ENCODE data around the gene NDST3. TPM values are rescaled to one million over a fixed set of nuclear protein-coding genes. Genes with fewer than 3 reads are reported as not detected.

The NDST3 gene
- total and polyA plus RNA-seq, 3 experiments from 2014 or later, result not detected

- H3K4me3 ChIP-seq (ENCODE audit: low read length), result no peak overlapping the region
- Mint-ChIP-seq H3K4me1 (no peaks in the 10 kb centered on the region), H3K27me3 (no peaks in the 10 kb centered on the region), H3K36me3 (no peaks in the 10 kb centered on the region), H3K4me3 (no peak overlapping the region), H3K9me3 (peaks cover 0 to 7% (median 0%) of the 10 kb centered on the region in 5 donors), H3K27ac (no peak overlapping the region)
- no peaks in the 10 kb centered on the region for H3K4me1 ChIP-seq (ENCODE audit: insufficient read depth, low read length)
- POLR2A ChIA-PET, result no interaction called here
- no peak for DNase-seq
- no peaks in the 10 kb centered on the region for H3K9me3 ChIP-seq (ENCODE audit: low read length)
- H3K27me3 ChIP-seq (ENCODE audit: insufficient read depth, low read length, poor library complexity, severe bottlenecking), result no peaks in the 10 kb centered on the region
- no peak overlapping the region for H3K27ac ChIP-seq (ENCODE audit: low read depth, low read length)
- CTCF ChIA-PET, result no interaction called here
- H3K36me3 ChIP-seq (ENCODE audit: insufficient read depth, low read length), result no peaks in the 10 kb centered on the region
Measured at GRCh38 chr4:118171381-118171780, 137.1 kb downstream of the NDST3 start.

- ChIA-PET CTCF (no interaction called here), POLR2A (no interaction called here)
- Mint-ChIP-seq H3K36me3 (no peaks in the 10 kb centered on the region), H3K27ac (no peak overlapping the region), H3K4me3 (no peak overlapping the region), H3K4me1 (no peaks in the 10 kb centered on the region), H3K27me3 (no peaks in the 10 kb centered on the region), H3K9me3 (no peaks in the 10 kb centered on the region)
- H3K4me3 ChIP-seq (ENCODE audit: low read length), result no peak overlapping the region
- no peaks in the 10 kb centered on the region for H3K27me3 ChIP-seq (ENCODE audit: insufficient read depth, low read length, poor library complexity, severe bottlenecking)
- no peaks in the 10 kb centered on the region for H3K36me3 ChIP-seq (ENCODE audit: insufficient read depth, low read length)
- H3K27ac ChIP-seq (ENCODE audit: low read depth, low read length), result no peak overlapping the region
- no peaks in the 10 kb centered on the region for H3K9me3 ChIP-seq (ENCODE audit: low read length)
- no peaks in the 10 kb centered on the region for H3K4me1 ChIP-seq (ENCODE audit: insufficient read depth, low read length)
- no peak for DNase-seq
Measured at GRCh38 chr4:118173126-118173525, 138.8 kb downstream of the NDST3 start.

- no peak overlapping the region for H3K4me3 Mint-ChIP-seq
- H3K4me3 ChIP-seq (ENCODE audit: low read length), result no peak overlapping the region
- H3K27ac ChIP-seq (ENCODE audit: low read depth, low read length), result no peak overlapping the region
- H3K9me3 ChIP-seq (ENCODE audit: low read length), result no peaks in the 10 kb centered on the region
- no peaks in the 10 kb centered on the region for H3K4me1 Mint-ChIP-seq
- H3K36me3 ChIP-seq (ENCODE audit: insufficient read depth, low read length), result no peaks in the 10 kb centered on the region
- H3K27me3 ChIP-seq (ENCODE audit: insufficient read depth, low read length, poor library complexity, severe bottlenecking), result no peaks in the 10 kb centered on the region
- H3K9me3 Mint-ChIP-seq, result no peaks in the 10 kb centered on the region
- POLR2A ChIA-PET, result no interaction called here
- peak in 1 of 5 donors; percentile 1 for DNase-seq
- no peaks in the 10 kb centered on the region for H3K4me1 ChIP-seq (ENCODE audit: insufficient read depth, low read length)
- CTCF ChIA-PET, result no interaction called here
- no peaks in the 10 kb centered on the region for H3K27me3 Mint-ChIP-seq
- no peaks in the 10 kb centered on the region for H3K36me3 Mint-ChIP-seq
- no peak overlapping the region for H3K27ac Mint-ChIP-seq
Measured at GRCh38 chr4:118173956-118174725, 139.9 kb downstream of the NDST3 start.

- no peaks in the 10 kb centered on the region for H3K27me3 ChIP-seq (ENCODE audit: insufficient read depth, low read length, poor library complexity, severe bottlenecking)
- POLR2A ChIA-PET, result no interaction called here
Measured at GRCh38 chr4:118175506-118175905, 141.2 kb downstream of the NDST3 start.

GRCh38 chr4:118177126-118177525 is 142.8 kb downstream of the NDST3 start:
- Histone ChIP-seq H3K36me3 (ENCODE audit: insufficient read depth, low read length) (no peaks in the 10 kb centered on the region), H3K4me1 (ENCODE audit: insufficient read depth, low read length) (no peaks in the 10 kb centered on the region), H3K9me3 (ENCODE audit: low read length) (no peaks in the 10 kb centered on the region), H3K27me3 (ENCODE audit: insufficient read depth, low read length, poor library complexity, severe bottlenecking) (no peaks in the 10 kb centered on the region), H3K4me3 (ENCODE audit: low read length) (no peak overlapping the region), H3K27ac (ENCODE audit: low read depth, low read length) (no peak overlapping the region)
- H3K27me3 Mint-ChIP-seq, result no peaks in the 10 kb centered on the region
- no peak for DNase-seq
- H3K4me3 Mint-ChIP-seq, result no peak overlapping the region
- H3K9me3 Mint-ChIP-seq, result peaks cover 0 to 2% (median 0%) of the 10 kb centered on the region in 5 donors
- ChIA-PET POLR2A (no interaction called here), CTCF (no interaction called here)
- no peaks in the 10 kb centered on the region for H3K4me1 Mint-ChIP-seq
- H3K36me3 Mint-ChIP-seq, result no peaks in the 10 kb centered on the region
- H3K27ac Mint-ChIP-seq, result no peak overlapping the region

More at GRCh38 chr4:118175506-118175905, 141.2 kb downstream of the NDST3 start:
- Mint-ChIP-seq H3K27ac (no peak overlapping the region), H3K36me3 (no peaks in the 10 kb centered on the region), H3K9me3 (no peaks in the 10 kb centered on the region), H3K27me3 (no peaks in the 10 kb centered on the region), H3K4me1 (no peaks in the 10 kb centered on the region), H3K4me3 (no peak overlapping the region)
- Histone ChIP-seq H3K27ac (ENCODE audit: low read depth, low read length) (no peak overlapping the region), H3K9me3 (ENCODE audit: low read length) (no peaks in the 10 kb centered on the region), H3K36me3 (ENCODE audit: insufficient read depth, low read length) (no peaks in the 10 kb centered on the region), H3K4me1 (ENCODE audit: insufficient read depth, low read length) (no peaks in the 10 kb centered on the region), H3K4me3 (ENCODE audit: low read length) (no peak overlapping the region)
- no peak for DNase-seq
- CTCF ChIA-PET, result no interaction called here

- Histone ChIP-seq H3K36me3 (ENCODE audit: insufficient read depth, low read length) (no peaks in the 10 kb centered on the region), H3K9me3 (ENCODE audit: low read length) (no peaks in the 10 kb centered on the region), H3K27ac (ENCODE audit: low read depth, low read length) (no peak overlapping the region), H3K4me1 (ENCODE audit: insufficient read depth, low read length) (no peaks in the 10 kb centered on the region), H3K4me3 (ENCODE audit: low read length) (no peak overlapping the region), H3K27me3 (ENCODE audit: insufficient read depth, low read length, poor library complexity, severe bottlenecking) (no peaks in the 10 kb centered on the region)
- Mint-ChIP-seq H3K9me3 (peaks cover 0 to 2% (median 0%) of the 10 kb centered on the region in 5 donors), H3K4me1 (no peaks in the 10 kb centered on the region), H3K36me3 (no peaks in the 10 kb centered on the region), H3K4me3 (no peak overlapping the region), H3K27me3 (no peaks in the 10 kb centered on the region), H3K27ac (no peak overlapping the region)
- DNase-seq, result no peak
- ChIA-PET CTCF (no interaction called here), POLR2A (no interaction called here)
Measured at GRCh38 chr4:118180776-118181175, 146.5 kb downstream of the NDST3 start.

- peaks cover 0 to 3% (median 0%) of the 10 kb centered on the region in 5 donors for H3K9me3 Mint-ChIP-seq
- H3K36me3 ChIP-seq (ENCODE audit: insufficient read depth, low read length), result no peaks in the 10 kb centered on the region
- no peak overlapping the region for H3K27ac ChIP-seq (ENCODE audit: low read depth, low read length)
- no peak overlapping the region for H3K4me3 ChIP-seq (ENCODE audit: low read length)
- no peaks in the 10 kb centered on the region for H3K4me1 Mint-ChIP-seq
- no peaks in the 10 kb centered on the region for H3K27me3 Mint-ChIP-seq
- no peaks in the 10 kb centered on the region for H3K36me3 Mint-ChIP-seq
- H3K27ac Mint-ChIP-seq, result no peak overlapping the region
- H3K4me3 Mint-ChIP-seq, result no peak overlapping the region
- no peaks in the 10 kb centered on the region for H3K9me3 ChIP-seq (ENCODE audit: low read length)
- CTCF ChIA-PET, result no interaction called here
- H3K27me3 ChIP-seq (ENCODE audit: insufficient read depth, low read length, poor library complexity, severe bottlenecking), result no peaks in the 10 kb centered on the region
- no peaks in the 10 kb centered on the region for H3K4me1 ChIP-seq (ENCODE audit: insufficient read depth, low read length)
- POLR2A ChIA-PET, result no interaction called here
- DNase-seq, result no peak
Measured at GRCh38 chr4:118190903-118191302, 156.6 kb downstream of the NDST3 start.

- no peak overlapping the region for H3K4me3 ChIP-seq (ENCODE audit: low read length)
- H3K9me3 ChIP-seq (ENCODE audit: low read length), result no peaks in the 10 kb centered on the region
- CTCF ChIA-PET, result no interaction called here
- H3K27me3 Mint-ChIP-seq, result no peaks in the 10 kb centered on the region
- POLR2A ChIA-PET, result no interaction called here
- no peaks in the 10 kb centered on the region for H3K4me1 ChIP-seq (ENCODE audit: insufficient read depth, low read length)
- no peaks in the 10 kb centered on the region for H3K36me3 ChIP-seq (ENCODE audit: insufficient read depth, low read length)
- no peak overlapping the region for H3K4me3 Mint-ChIP-seq
- H3K4me1 Mint-ChIP-seq, result no peaks in the 10 kb centered on the region
- H3K27me3 ChIP-seq (ENCODE audit: insufficient read depth, low read length, poor library complexity, severe bottlenecking), result no peaks in the 10 kb centered on the region
- H3K27ac Mint-ChIP-seq, result no peak overlapping the region
- no peak overlapping the region for H3K27ac ChIP-seq (ENCODE audit: low read depth, low read length)
- no peaks in the 10 kb centered on the region for H3K36me3 Mint-ChIP-seq
- DNase-seq, result peak in 1 of 5 donors; percentile 43
- peaks cover 0 to 4% (median 0%) of the 10 kb centered on the region in 5 donors for H3K9me3 Mint-ChIP-seq
Measured at GRCh38 chr4:118193421-118193820, 159.1 kb downstream of the NDST3 start.

Data from CD8-positive, alpha-beta memory T cell (primary cell).